OCI-LY7 (cell line): ENCODE data around the gene NSG1. TPM values are rescaled to one million over a fixed set of nuclear protein-coding genes. Genes with fewer than 3 reads are reported as not detected.

Experiments used
- BruUV-seq: library from RNA; stranded (reverse); fragments of 400-500 nt; replicated peaks from 2 replicates; lab custom pipeline; 2021; lab: Mats Ljungman, UMichigan
- CTCF ChIA-PET: fragments of 300-600 bp; sonication (Branson Sonifier 250); formaldehyde crosslinking; loops from one replicate; lab custom pipeline; 2022; ENCODE audit warnings: antibody characterized with exemption; ENCODE audit not compliant: unreplicated experiment; lab: Charles Lee
- POLR2A ChIA-PET: fragments of 300-600 bp; sonication (Branson Sonifier 250); formaldehyde crosslinking; loops from one replicate; lab custom pipeline; 2022; ENCODE audit warnings: antibody characterized with exemption; lab: Charles Lee
- DNase-seq: peaks from one replicate; pipeline ENCODE4 v3.0.0-alpha.2; 2015; ENCODE audit warnings: low spot score
- H2AFZ ChIP-seq: fragments of 200-600 bp; sonication (generic), shearing (Covaris generic); 2 replicates; pipeline ENCODE4 v1.6.1; 2014; ENCODE audit warnings: mild to moderate bottlenecking, antibody characterized with exemption, low read length, moderate library complexity
- H3K27ac ChIP-seq: fragments of 200-600 bp; sonication (generic); 2 replicates; pipeline ENCODE4 v1.5.1; 2014; ENCODE audit warnings: mixed run types, low read depth, mild to moderate bottlenecking, moderate library complexity, low read length, inconsistent platforms; ENCODE audit not compliant: poor library complexity, severe bottlenecking
- H3K36me3 ChIP-seq: fragments of 200-600 bp; sonication (generic); 2 replicates; pipeline ENCODE4 v1.6.1; 2014; ENCODE audit warnings: mild to moderate bottlenecking, antibody characterized with exemption, low read length, moderate library complexity, mixed read lengths; ENCODE audit not compliant: insufficient read depth
- H3K4me1 ChIP-seq: fragments of 200-600 bp; sonication (generic); 2 replicates; pipeline ENCODE4 v1.5.1; 2014; ENCODE audit warnings: mild to moderate bottlenecking, low read length; ENCODE audit not compliant: insufficient read depth, poor library complexity, severe bottlenecking
- H3K4me2 ChIP-seq: fragments of 200-600 bp; sonication (generic); 2 replicates; pipeline ENCODE4 v1.6.1; 2014; ENCODE audit warnings: mild to moderate bottlenecking, low read length
- H3K4me3 ChIP-seq: fragments of 200-600 bp; sonication (generic); 2 replicates; pipeline ENCODE4 v1.5.1; 2014; ENCODE audit warnings: mild to moderate bottlenecking, low read depth, low read length; ENCODE audit not compliant: poor library complexity, severe bottlenecking
- H3K79me2 ChIP-seq: fragments of 200-600 bp; sonication (generic); 2 replicates; pipeline ENCODE4 v1.6.1; 2016; ENCODE audit warnings: low read depth, mild to moderate bottlenecking, low read length, moderate library complexity, mixed read lengths; ENCODE audit not compliant: insufficient read depth
- H3K9me2 ChIP-seq: fragments of 200-600 bp; sonication (generic); 2 replicates; pipeline ENCODE4 v1.6.1; 2016; ENCODE audit warnings: mild to moderate bottlenecking, low read length, mixed read lengths; ENCODE audit not compliant: insufficient read depth
- H3K9me3 ChIP-seq: fragments of 200-600 bp; sonication (generic); 2 replicates; pipeline ENCODE4 v1.6.1; 2014; ENCODE audit warnings: mild to moderate bottlenecking, mixed run types, low read length, mixed read lengths
- H4K20me1 ChIP-seq: fragments of 200-600 bp; sonication (generic); 2 replicates; pipeline ENCODE4 v1.6.1; 2014; ENCODE audit warnings: mild to moderate bottlenecking, antibody characterized with exemption, low read length, moderate library complexity, mixed read lengths; ENCODE audit not compliant: insufficient read depth
- CTCF ChIP-seq: fragments of 200-600 bp; sonication (generic); conservative IDR thresholded peaks from 2 replicates; pipeline ENCODE4 v1.5.1; 2014; ENCODE audit warnings: mild to moderate bottlenecking, antibody characterized with exemption, low read length, moderate library complexity, mixed read lengths
- EZH2phosphoT487 ChIP-seq: fragments of 200-600 bp; sonication (generic); IDR thresholded peaks from 2 replicates; pipeline ENCODE4 v1.6.1; 2018; ENCODE audit warnings: low read depth, borderline replicate concordance, mild to moderate bottlenecking, mixed run types, antibody characterized with exemption, low read length, moderate library complexity, mixed read lengths
- intact Hi-C: fragments of 100-400 bp; cut with micrococcal nuclease; formaldehyde crosslinking; loops from one replicate; pipeline ENCODE4 v1.10.0; 2022; ENCODE audit not compliant: unreplicated experiment
- total RNA-seq, 2 experiments: library from RNA; depleted of rRNA in 1 of 2; stranded (reverse); fragments of >200 nt in 1 of 2; shearing (Covaris generic) in 1 of 2; gene quantifications; 2 replicates each; pipeline ENCODE4 v1.2.3, GENCODE V29; 2014 to 2022

The NSG1 gene
- total RNA-seq, 2 experiments from 2014 or later = 35.5 to 38.8 TPM

DNA sequence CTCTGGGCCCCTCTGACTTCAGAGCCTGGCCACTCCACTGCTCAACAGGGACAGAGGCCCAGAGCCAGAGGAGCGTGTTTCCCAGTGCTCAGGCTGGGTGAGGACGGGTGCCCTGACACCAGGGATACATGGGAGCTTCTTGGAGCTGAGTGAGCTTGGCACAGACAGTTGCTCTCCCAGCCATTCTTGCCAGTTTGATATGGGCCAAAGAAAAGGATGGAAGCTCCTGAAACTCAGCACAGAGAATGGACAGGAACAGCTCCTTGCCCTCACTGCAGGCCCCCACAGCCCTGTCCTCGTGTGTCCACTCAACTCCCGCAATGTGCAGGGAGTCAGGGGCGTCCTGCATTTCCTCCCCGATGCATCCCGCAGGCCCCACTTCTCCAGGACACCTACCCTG is 38.8 kb downstream of the NSG1 start:
- Histone ChIP-seq H4K20me1 (no peaks in the 10 kb centered on the region), H3K27ac (no peak overlapping the region), H3K9me3 (no peaks in the 10 kb centered on the region), H3K9me2 (no peaks in the 10 kb centered on the region), H3K4me1 (peaks cover 11% of the 10 kb centered on the region), H3K4me2 (no peak overlapping the region), H3K4me3 (no peak overlapping the region), H2AFZ (no peak overlapping the region), H3K36me3 (peaks cover 21% of the 10 kb centered on the region), H3K79me2 (no peaks in the 10 kb centered on the region)
- CTCF ChIA-PET = no interaction called here
- POLR2A ChIA-PET = interaction anchor here (0.6 to 1.0 kb wide), 3 partner anchors 10 to 39 kb away, joined by 3 to 6 read pairs (median 3); no protein-coding TSS in a partner anchor
- no peak for DNase-seq
- TF ChIP-seq EZH2phosphoT487 = no peak
- no peak for TF ChIP-seq CTCF
- BruUV-seq = no TSS peak
- intact Hi-C loops = no loop called here

GRCh38 chr4:4426511-4427120 is 39.7 kb downstream of the NSG1 start:
- Histone ChIP-seq H2AFZ (no peak overlapping the region), H3K36me3 (peaks cover 17% of the 10 kb centered on the region), H3K79me2 (no peaks in the 10 kb centered on the region), H3K9me3 (no peaks in the 10 kb centered on the region), H4K20me1 (0 out of 2 replicates have a peak, but pooled peaks cover 4% of the 10 kb centered on the region), H3K4me1 (peaks cover 20% of the 10 kb centered on the region), H3K4me2 (no peak overlapping the region), H3K27ac (no peak overlapping the region), H3K4me3 (no peak overlapping the region), H3K9me2 (no peaks in the 10 kb centered on the region)
- no peak for DNase-seq
- CTCF ChIA-PET = no interaction called here
- TF ChIP-seq EZH2phosphoT487 (no peak), CTCF (no peak)
- POLR2A ChIA-PET = interaction anchor here (1.0 kb wide), 1 partner anchor 27 kb away, joined by 3 read pairs; no protein-coding TSS in a partner anchor
- no TSS peak for BruUV-seq
- intact Hi-C loops = no loop called here
